ENCODE results near the gene CD82.

DNA sequence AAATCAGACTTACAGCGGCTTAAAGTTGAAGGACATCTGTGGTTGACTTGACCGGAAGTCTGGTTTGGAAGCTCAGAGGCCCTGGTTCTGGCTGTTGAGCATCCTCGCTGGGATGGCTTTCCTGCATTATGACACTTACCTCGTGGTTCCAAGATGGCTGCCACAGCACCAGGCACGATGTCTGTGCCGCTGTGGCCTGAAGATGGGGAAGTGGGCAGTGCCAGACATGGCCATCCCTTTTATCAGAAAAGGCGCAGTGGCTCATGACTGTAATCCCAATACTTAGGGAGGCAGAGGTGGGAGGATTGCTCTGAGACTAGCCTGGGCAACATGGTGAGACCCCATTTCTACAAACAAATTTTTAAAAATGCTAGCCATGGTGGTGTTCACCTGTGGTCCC is 40.5 kb downstream of the CD82 start:
- TF ChIP-seq, protein P1, sequence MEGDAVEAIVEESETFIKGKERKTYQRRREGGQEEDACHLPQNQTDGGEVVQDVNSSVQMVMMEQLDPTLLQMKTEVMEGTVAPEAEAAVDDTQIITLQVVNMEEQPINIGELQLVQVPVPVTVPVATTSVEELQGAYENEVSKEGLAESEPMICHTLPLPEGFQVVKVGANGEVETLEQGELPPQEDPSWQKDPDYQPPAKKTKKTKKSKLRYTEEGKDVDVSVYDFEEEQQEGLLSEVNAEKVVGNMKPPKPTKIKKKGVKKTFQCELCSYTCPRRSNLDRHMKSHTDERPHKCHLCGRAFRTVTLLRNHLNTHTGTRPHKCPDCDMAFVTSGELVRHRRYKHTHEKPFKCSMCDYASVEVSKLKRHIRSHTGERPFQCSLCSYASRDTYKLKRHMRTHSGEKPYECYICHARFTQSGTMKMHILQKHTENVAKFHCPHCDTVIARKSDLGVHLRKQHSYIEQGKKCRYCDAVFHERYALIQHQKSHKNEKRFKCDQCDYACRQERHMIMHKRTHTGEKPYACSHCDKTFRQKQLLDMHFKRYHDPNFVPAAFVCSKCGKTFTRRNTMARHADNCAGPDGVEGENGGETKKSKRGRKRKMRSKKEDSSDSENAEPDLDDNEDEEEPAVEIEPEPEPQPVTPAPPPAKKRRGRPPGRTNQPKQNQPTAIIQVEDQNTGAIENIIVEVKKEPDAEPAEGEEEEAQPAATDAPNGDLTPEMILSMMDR (IDR thresholded peaks at IDR 0.05): no peak
- TF ChIP-seq POLR2A (IDR thresholded peaks at IDR 0.05): no peak
